ENCODE data around the gene RPL18A. TPM values are rescaled to one million over a fixed set of nuclear protein-coding genes. Genes with fewer than 3 reads are reported as not detected.
A peak's percentile ranks its signal among the peaks of the same experiment; 100 is the strongest.

Gene RPL18A
- total RNA-seq, 1 experiment from 2014 or later, result 2,241 TPM

GRCh38 chr19:17841371-17841809, 18.3 kb upstream of the RPL18A start:
- no peak overlapping the region for H3K27ac ChIP-seq (ENCODE audit: low read length)
- H3K79me2 ChIP-seq (ENCODE audit: low read length), result peaks cover 14% of the 10 kb centered on the region
- peak overlapping the region; percentile 83 for H2AFZ ChIP-seq (ENCODE audit: low read length)
- no peaks in the 10 kb centered on the region for H3F3A ChIP-seq (ENCODE audit: low read length, unreplicated experiment)
- peak overlapping the region; percentile 99 for H3K4me2 ChIP-seq (ENCODE audit: low read length)
- H3K27me3 ChIP-seq (ENCODE audit: low read length), result no peaks in the 10 kb centered on the region
- POLR2A ChIA-PET (ENCODE audit: unreplicated experiment), result interaction anchor here (0.6 to 1.7 kb wide), 3 partner anchors 9 to 18 kb away, joined by 5 to 28 read pairs (median 6); partner anchors contain the start of gene RPL18A
- DNase-seq, result no peak
- peak overlapping the region; percentile 23 for H3K9ac ChIP-seq (ENCODE audit: low read length)
- no peaks in the 10 kb centered on the region for H3K9me2 ChIP-seq (replicated peaks; ENCODE audit: low read length)
- TSS peak; percentile 80 for BruUV-seq (replicated peaks)
- H3K4me1 ChIP-seq (ENCODE audit: insufficient read depth, low read length), result peaks cover 19% of the 10 kb centered on the region
- TF ChIP-seq EZH2 (IDR thresholded peaks at IDR 0.05; ENCODE audit: low read length, unreplicated experiment), result no peak
- TF ChIP-seq CTCF (conservative IDR thresholded peaks at IDR 0.05; ENCODE audit: low read depth, low read length), result no peak
- TF ChIP-seq EZH2phosphoT487 (IDR thresholded peaks at IDR 0.05; ENCODE audit: borderline replicate concordance, low read length), result no peak
- H3K4me3 ChIP-seq (ENCODE audit: low read length), result peak overlapping the region; percentile 76
- no peaks in the 10 kb centered on the region for H3K36me3 ChIP-seq (ENCODE audit: low read depth, low read length)
- CTCF ChIA-PET, result interaction anchor here (1.1 kb wide), 2 partner anchors 11 to 18 kb away, joined by 3 to 9 read pairs; partner anchors contain the start of gene RPL18A
- H4K20me1 ChIP-seq (ENCODE audit: low read length), result no peaks in the 10 kb centered on the region
- intact Hi-C loops (cut with micrococcal nuclease), result loop anchor here (1.0 to 5.0 kb wide), 3 partner anchors 10 to 224 kb away; no protein-coding TSS in a partner anchor
- no peaks in the 10 kb centered on the region for H3K9me3 ChIP-seq (ENCODE audit: low read length)
- ATAC-seq, result peak; percentile 55

- H3K4me1 ChIP-seq (ENCODE audit: insufficient read depth, low read length), result peaks cover 19% of the 10 kb centered on the region
- H3K27me3 ChIP-seq (ENCODE audit: low read length), result no peaks in the 10 kb centered on the region
- H3K9ac ChIP-seq (ENCODE audit: low read length), result peak overlapping the region; percentile 94
- peak overlapping the region; percentile 51 for H3K27ac ChIP-seq (ENCODE audit: low read length)
- H3K4me2 ChIP-seq (ENCODE audit: low read length), result peak overlapping the region; percentile 99
- H3F3A ChIP-seq (ENCODE audit: low read length, unreplicated experiment), result no peaks in the 10 kb centered on the region
- ChIA-PET POLR2A (ENCODE audit: unreplicated experiment) (interaction anchor here (0.5 to 1.7 kb wide), 5 partner anchors 10 to 47 kb away, joined by 3 to 28 read pairs (median 5); partner anchors contain the start of genes B3GNT3 and RPL18A), CTCF (interaction anchor here (0.7 to 1.1 kb wide), 3 partner anchors 11 to 346 kb away, joined by 3 to 9 read pairs (median 7); partner anchors contain the start of gene RPL18A)
- no TSS peak for BruUV-seq (replicated peaks)
- H2AFZ ChIP-seq (ENCODE audit: low read length), result peak overlapping the region; percentile 87
- intact Hi-C loops (cut with micrococcal nuclease), result loop anchor here (1.0 to 5.0 kb wide), 3 partner anchors 11 to 225 kb away; no protein-coding TSS in a partner anchor
- H4K20me1 ChIP-seq (ENCODE audit: low read length), result no peaks in the 10 kb centered on the region
- TF ChIP-seq EZH2 (IDR thresholded peaks at IDR 0.05; ENCODE audit: low read length, unreplicated experiment) (no peak), EZH2phosphoT487 (IDR thresholded peaks at IDR 0.05; ENCODE audit: borderline replicate concordance, low read length) (no peak), CTCF (conservative IDR thresholded peaks at IDR 0.05; ENCODE audit: low read depth, low read length) (no peak)
- DNase-seq, result peak; percentile 97
- ATAC-seq, result peak; percentile 85
- no peaks in the 10 kb centered on the region for H3K9me2 ChIP-seq (replicated peaks; ENCODE audit: low read length)
- peak overlapping the region; percentile 76 for H3K4me3 ChIP-seq (ENCODE audit: low read length)
- no peaks in the 10 kb centered on the region for H3K9me3 ChIP-seq (ENCODE audit: low read length)
- H3K79me2 ChIP-seq (ENCODE audit: low read length), result peaks cover 14% of the 10 kb centered on the region
- H3K36me3 ChIP-seq (ENCODE audit: low read depth, low read length), result no peaks in the 10 kb centered on the region
Measured at GRCh38 chr19:17841810-17842662, 17.7 kb upstream of the RPL18A start.

Measured in PC-3 (cell line).